ENCODE data around the gene CYP4F12. TPM values are rescaled to one million over a fixed set of nuclear protein-coding genes. Genes with fewer than 3 reads are reported as not detected.

The CYP4F12 gene
- total and polyA plus RNA-seq, 2 of the 4 experiments (the other 2 are of a cell fraction), result not detected

DNA sequence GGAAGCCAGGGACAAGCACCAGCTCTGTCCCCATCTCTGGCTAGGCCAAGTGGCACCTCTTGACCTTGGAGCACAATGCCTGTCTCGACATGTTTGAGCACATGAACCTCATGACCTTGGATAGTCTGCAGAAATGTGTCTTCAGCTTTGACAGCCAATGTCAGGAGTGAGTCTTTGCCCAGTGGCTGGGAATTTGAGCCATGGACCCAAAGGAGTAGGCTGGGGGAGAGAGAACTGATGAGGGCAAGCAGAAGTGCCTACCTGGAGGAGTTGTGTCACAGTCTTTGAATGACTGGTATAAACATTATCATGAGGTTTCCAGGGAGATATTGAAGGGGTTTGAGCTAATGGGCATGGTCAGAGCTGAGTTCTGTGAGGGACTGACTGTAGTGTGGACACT lies 6.7 kb upstream of the CYP4F12 start:
- no peak overlapping the region for H3K9ac ChIP-seq (ENCODE audit: low read depth, low read length)
- no peaks in the 10 kb centered on the region for H3K4me1 ChIP-seq (ENCODE audit: control insufficient read depth, insufficient read depth, low read length)
- TF ChIP-seq BHLHE40 (IDR thresholded peaks at IDR 0.05; ENCODE audit: low read depth, low read length) (no peak), CHD1 (IDR thresholded peaks at IDR 0.05; ENCODE audit: low read depth, low read length) (no peak), NFE2L2 (IDR thresholded peaks at IDR 0.05; ENCODE audit: low read depth, low read length) (no peak), RCOR1 (IDR thresholded peaks at IDR 0.05; ENCODE audit: insufficient replicate concordance, low read length) (no peak), MAFK (IDR thresholded peaks at IDR 0.05; ENCODE audit: low read depth, low read length) (no peak), RFX5 (IDR thresholded peaks at IDR 0.05; ENCODE audit: low read depth, low read length) (no peak), FOS (IDR thresholded peaks at IDR 0.05; ENCODE audit: low read depth, low read length) (no peak), MAZ (IDR thresholded peaks at IDR 0.05; ENCODE audit: borderline replicate concordance, low read depth, low read length) (no peak), SMC3 (IDR thresholded peaks at IDR 0.05; ENCODE audit: low read depth, low read length) (no peak), POLR2A (IDR thresholded peaks at IDR 0.05; ENCODE audit: low read depth, low read length) (no peak), RAD21 (IDR thresholded peaks at IDR 0.05; ENCODE audit: low read length) (no peak), MXI1 (IDR thresholded peaks at IDR 0.05; ENCODE audit: borderline replicate concordance, low read depth, low read length) (no peak)
- TF ChIP-seq, protein P1, sequence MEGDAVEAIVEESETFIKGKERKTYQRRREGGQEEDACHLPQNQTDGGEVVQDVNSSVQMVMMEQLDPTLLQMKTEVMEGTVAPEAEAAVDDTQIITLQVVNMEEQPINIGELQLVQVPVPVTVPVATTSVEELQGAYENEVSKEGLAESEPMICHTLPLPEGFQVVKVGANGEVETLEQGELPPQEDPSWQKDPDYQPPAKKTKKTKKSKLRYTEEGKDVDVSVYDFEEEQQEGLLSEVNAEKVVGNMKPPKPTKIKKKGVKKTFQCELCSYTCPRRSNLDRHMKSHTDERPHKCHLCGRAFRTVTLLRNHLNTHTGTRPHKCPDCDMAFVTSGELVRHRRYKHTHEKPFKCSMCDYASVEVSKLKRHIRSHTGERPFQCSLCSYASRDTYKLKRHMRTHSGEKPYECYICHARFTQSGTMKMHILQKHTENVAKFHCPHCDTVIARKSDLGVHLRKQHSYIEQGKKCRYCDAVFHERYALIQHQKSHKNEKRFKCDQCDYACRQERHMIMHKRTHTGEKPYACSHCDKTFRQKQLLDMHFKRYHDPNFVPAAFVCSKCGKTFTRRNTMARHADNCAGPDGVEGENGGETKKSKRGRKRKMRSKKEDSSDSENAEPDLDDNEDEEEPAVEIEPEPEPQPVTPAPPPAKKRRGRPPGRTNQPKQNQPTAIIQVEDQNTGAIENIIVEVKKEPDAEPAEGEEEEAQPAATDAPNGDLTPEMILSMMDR (conservative IDR thresholded peaks at IDR 0.05; ENCODE audit: low read depth, low read length), result no peak
- TF ChIP-seq, protein P2, sequence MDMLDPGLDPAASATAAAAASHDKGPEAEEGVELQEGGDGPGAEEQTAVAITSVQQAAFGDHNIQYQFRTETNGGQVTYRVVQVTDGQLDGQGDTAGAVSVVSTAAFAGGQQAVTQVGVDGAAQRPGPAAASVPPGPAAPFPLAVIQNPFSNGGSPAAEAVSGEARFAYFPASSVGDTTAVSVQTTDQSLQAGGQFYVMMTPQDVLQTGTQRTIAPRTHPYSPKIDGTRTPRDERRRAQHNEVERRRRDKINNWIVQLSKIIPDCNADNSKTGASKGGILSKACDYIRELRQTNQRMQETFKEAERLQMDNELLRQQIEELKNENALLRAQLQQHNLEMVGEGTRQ (IDR thresholded peaks at IDR 0.05; ENCODE audit: low read depth, low read length), result no peak
- TF ChIP-seq, protein P3, sequence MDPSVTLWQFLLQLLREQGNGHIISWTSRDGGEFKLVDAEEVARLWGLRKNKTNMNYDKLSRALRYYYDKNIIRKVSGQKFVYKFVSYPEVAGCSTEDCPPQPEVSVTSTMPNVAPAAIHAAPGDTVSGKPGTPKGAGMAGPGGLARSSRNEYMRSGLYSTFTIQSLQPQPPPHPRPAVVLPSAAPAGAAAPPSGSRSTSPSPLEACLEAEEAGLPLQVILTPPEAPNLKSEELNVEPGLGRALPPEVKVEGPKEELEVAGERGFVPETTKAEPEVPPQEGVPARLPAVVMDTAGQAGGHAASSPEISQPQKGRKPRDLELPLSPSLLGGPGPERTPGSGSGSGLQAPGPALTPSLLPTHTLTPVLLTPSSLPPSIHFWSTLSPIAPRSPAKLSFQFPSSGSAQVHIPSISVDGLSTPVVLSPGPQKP (IDR thresholded peaks at IDR 0.05; ENCODE audit: borderline replicate concordance, low read depth, low read length), result no peak
- ChIA-PET POLR2A (ENCODE audit: unreplicated experiment) (no interaction called here), CTCF (no interaction called here)
- no peak overlapping the region for H3K18ac ChIP-seq (ENCODE audit: low read depth, low read length)
- no peak overlapping the region for H4K5ac ChIP-seq (ENCODE audit: low read depth, low read length)
- no peak overlapping the region for H4K8ac ChIP-seq (ENCODE audit: low read depth in 2 of 2, low read length in 2 of 2)
- no peak overlapping the region for H3K27ac ChIP-seq (ENCODE audit: insufficient read depth, low read length)
- H3K79me1 ChIP-seq (ENCODE audit: low read depth in 1 of 2, low read length in 2 of 2), result no peaks in the 10 kb centered on the region
- no peak overlapping the region for H2BK120ac ChIP-seq (ENCODE audit: low read depth, low read length)
- dilution Hi-C loops (cut with HindIII; ENCODE audit: low sequenced_read_pairs, unreplicated experiment) (no loop called here), intact Hi-C loops (cut with micrococcal nuclease) (no loop called here), in situ Hi-C loops (cut with MboI; ENCODE audit: low sequenced_read_pairs) (no loop called here)
- H2BK20ac ChIP-seq (ENCODE audit: low read depth, low read length), result no peak overlapping the region
- H3K4me2 ChIP-seq (ENCODE audit: low read depth, low read length), result no peak overlapping the region
- no peaks in the 10 kb centered on the region for H3K36me3 ChIP-seq (ENCODE audit: control insufficient read depth, insufficient read depth, low read length)
- no peaks in the 10 kb centered on the region for H3K27me3 ChIP-seq (ENCODE audit: control insufficient read depth, insufficient read depth, low read length)
- H2AK9ac ChIP-seq (replicated peaks; ENCODE audit: low read depth, low read length, poor library complexity), result no peak overlapping the region
- no peak overlapping the region for H2BK15ac ChIP-seq (ENCODE audit: low read depth, low read length)
- H3K14ac ChIP-seq (replicated peaks; ENCODE audit: low read depth, low read length), result no peak overlapping the region
- no CpG with 5 or more reads among the region's 1 CpG for whole genome bisulfite sequencing, 2 experiments (ENCODE audit: extremely low coverage in 2 of 2, insufficient read length in 1 of 2)
- BruUV-seq (replicated peaks), result no TSS peak
- ATAC-seq (ENCODE audit: low read depth) (no peak), DNase-seq (no peak)
- H4K20me1 ChIP-seq (ENCODE audit: insufficient read depth, low read length), result no peaks in the 10 kb centered on the region
- H3K9me1 ChIP-seq (ENCODE audit: insufficient read depth, low read length), result no peaks in the 10 kb centered on the region
- no peak overlapping the region for H3K4me3 ChIP-seq (ENCODE audit: insufficient read depth, low read depth, low read length)
- no peak overlapping the region for H3K56ac ChIP-seq (ENCODE audit: extremely low read depth, insufficient read depth, low read length)
- no peak overlapping the region for H2BK5ac ChIP-seq (ENCODE audit: low read depth, low read length, poor library complexity, severe bottlenecking)
- no peak overlapping the region for H2AFZ ChIP-seq (replicated peaks; ENCODE audit: low read length, poor library complexity)
- H3K9me3 ChIP-seq (ENCODE audit: control insufficient read depth, insufficient read depth, low read length), result peaks cover 17% of the 10 kb centered on the region
- H3K23ac ChIP-seq (ENCODE audit: low read depth, low read length), result no peak overlapping the region
- H2AK5ac ChIP-seq (ENCODE audit: low read depth, low read length), result no peak overlapping the region
- no peak overlapping the region for H3K4ac ChIP-seq (ENCODE audit: low read depth, low read length)
- no peak overlapping the region for H4K91ac ChIP-seq (ENCODE audit: insufficient read depth, low read depth, low read length)

Data from IMR-90 (cell line).